NCI-H2029 treated with DMSO at 0.1 percent for 48 hours (cell line): Measurements from ENCODE around the gene SMYD3.

Experiments used
- DNase-seq: peaks from one replicate; lab custom pipeline; 2025; lab: John Stamatoyannopoulos, UW

SMYD3 gene

DNA sequence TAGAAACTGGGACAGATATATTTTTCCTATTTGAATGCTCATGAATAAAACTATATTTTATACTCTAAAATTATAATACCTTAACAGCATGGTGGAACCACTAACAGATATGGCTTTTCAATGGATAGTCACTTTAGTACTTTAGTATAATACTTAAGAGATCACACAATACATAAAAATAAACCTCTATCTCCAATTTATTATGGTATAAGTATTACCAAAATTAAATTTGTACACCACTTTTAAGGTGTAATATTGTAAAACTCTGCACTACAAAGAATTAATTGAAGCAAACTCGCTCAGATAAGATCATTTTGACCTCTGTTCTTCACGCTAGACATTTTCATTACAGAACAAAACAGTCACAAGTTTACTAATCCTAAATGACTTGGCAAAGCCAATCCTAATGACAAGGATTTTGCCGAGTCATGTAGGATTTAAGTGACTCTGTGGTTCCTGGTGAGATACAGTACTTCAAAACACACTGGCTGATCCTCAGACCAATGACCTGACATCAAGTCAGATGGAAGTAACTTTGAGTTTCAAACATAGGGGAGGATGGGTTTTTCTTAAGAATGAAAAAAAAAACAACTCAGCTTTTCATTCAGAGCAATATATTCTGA lies 200.6 kb downstream of the SMYD3 start:
- DNase-seq = no peak

DNA sequence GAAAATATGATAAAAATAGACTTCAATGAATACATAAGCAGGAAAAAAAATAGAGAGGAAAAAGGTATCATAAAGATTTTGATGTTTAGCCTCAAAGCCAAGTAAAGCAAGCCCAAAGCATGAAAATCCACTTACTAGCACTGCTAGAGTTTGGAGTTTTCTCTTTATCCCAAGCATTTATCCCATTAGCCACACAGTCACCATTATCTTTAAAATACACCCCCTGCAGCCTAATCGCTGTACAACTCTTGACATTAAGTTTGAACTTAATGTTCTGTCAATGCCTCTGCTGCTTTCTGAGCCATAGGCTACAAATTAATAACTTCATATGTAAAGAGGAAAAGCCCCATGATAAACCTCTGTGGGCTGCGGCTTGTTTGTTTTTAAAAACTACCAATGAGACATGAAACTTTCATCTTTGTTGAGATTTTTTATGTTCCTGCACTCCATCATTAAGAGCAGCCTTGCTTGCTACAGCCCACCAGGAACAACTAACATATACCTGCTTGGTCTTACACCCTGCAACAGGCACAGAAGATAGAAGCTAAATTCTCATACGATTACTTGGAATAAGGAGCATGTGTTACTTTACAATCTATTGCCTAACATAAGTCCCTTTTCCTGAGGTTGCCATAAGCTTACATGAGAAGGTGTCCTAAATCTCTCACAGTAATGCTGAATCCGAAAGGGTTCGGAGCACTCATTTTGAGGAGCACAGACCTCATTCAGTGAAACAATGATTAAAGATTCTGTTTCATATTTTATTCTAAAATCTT lies 202.4 kb downstream of the SMYD3 start:
- DNase-seq = no peak

DNA sequence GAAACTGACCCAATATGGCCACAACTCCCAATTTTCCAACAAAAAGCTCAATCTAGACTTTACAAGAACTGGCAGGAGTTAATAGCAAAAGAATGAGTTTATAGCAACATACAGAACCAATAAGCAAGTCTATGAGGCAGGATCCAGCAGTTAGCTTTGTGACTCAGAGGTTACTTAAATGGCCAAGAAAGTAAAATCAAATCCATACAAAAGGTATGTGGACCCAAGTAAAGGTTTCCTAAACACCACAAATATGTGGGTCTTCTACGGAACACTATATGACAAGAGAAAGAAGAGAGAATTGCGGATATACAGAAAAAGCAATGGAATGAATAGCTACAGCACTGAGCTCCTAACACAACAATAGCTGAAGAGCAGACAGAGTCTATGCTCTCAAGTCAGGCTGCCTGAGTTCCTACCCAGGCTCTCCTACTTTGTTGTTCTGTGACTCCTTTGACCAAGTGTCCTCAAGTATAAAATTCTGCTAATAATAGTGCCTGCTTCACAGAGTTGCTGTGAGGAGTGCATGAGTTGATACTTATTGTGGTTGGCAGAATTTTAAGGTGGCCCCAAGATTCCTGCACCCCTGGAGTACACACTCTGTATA lies 204.3 kb downstream of the SMYD3 start:
- no peak for DNase-seq

DNA sequence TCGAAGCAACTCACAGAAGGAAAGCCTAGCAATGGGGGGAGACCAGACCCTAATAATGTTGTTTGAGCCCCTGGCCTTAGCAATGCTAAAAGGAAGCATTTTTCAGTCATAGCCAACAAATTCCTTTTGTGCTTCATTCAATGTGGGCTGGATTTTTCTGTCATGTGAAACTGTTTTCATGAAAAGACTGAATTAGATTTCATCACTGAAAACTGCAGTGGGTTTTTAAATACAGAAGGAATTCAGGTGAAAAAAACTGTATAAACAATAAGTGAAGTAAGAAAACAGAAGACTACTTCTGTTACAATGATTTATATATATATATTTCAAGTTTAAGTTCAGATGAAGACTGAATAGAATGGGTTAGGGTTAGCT lies 204.8 kb downstream of the SMYD3 start:
- DNase-seq = no peak

DNA sequence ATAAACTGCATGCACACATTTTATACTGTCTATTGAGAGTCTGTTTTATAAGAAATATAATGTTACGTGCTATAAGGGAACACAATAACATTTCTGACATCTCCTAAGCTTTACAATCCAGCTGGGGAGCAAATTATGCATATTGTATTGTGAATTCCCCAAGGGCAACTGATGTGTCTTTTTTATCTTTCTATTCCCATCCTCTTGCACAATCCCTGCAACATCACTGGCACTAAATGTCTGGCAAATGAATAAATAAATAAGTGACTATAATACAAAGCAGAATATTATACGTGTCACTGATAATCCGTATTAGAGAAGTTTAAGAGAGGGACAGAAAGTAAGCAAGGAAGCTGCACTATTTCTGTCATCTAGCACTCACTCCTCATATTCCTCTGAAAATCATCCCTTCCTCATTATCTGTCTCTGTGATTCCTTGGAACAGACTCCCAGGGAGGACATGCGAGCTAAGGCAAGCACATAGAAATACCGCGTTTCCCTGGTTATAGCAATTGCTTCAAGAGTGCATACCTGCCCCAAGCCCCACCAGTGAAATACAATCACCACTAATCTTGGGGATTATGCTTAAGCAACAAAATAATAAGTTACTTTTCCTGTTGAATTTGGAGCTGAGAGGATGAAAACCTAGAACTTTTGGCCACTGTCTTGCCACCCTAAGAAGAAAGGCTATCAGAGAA lies 205.4 kb downstream of the SMYD3 start:
- DNase-seq = no peak

DNA sequence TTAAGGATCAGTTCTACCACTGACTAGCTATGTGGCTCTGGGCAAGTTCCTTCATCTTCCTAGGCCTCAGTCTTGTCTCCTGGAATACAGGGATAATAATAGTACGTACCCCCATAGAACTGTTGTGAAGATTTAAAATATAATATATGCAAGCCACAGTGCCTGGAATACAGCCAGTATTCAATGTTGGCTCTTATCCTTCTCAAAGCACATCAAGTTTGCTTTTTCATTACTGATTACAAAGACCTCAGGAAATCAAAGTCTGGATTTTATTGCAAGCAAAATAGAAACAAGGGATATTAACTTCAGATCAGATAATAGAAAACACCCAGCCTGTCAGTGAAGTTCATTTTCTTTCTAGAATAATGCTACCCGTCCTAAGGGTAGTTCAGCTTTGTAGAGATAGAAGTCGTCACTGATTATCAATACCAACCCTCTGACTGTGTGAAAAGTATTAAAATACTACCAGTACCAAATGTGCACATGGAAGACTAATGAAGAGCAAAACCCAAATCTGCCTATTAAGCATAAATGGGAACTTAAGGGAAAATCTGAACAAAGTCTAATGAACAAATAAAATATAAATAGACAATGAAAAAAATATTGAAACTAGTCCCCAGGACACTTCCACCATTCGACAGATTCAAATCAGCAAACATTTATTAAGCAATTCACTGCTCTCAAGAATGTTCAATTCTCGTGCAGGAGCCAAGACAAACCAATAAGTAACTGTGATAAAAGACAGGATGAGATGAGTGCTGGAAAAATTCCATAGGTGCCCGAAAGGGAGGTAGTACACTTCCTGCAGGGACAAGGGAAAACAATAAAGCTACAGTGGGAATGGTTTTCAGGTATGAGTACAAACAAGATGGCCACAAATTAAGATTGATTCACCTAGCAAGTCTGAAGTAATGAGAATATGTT lies 206.2 kb downstream of the SMYD3 start:
- peak; percentile 43 for DNase-seq

DNA sequence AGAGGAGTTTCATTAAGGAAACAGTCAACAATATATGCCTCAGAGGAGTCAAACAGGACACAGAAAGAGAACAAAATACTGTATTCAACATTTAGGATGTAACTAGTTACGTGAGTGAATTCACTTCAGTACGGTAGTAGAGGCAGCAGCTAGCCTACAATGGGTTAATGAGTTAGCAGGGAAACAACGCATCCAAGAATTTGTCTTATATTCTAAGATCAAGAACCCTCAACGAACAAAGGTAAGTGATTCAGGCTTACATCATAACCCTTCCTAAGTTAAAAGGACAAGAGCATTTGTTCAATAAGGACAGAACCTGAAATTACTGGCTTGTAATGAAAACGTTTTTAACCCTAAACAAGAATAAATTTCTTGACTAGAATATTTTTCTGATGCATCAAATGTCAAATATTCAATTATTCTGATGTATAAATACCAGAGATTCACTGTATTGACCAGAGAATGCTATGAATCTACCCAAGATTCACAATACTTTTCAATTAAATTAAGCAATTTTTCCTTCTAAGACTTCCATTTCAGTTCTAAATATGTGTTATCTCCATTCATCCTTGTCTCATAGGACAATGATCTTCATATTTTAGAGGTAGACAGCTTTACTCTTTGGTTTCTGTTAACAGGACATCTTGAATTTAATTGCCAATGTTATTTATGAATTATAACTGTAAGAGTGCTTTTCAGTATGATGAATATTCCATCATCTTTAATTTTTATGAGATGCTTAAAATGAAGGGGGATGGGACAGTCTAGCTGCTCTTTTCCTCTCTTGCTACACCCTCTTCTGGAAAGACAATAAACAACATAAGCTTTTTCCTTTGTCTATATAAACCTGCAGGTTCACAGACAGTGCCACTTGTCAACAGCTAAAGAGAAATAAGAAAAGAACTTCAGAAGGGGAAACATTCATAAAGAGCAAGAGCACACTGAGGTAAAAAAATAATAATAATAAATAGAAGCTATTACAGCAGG lies 209.5 kb downstream of the SMYD3 start:
- no peak for DNase-seq

DNA sequence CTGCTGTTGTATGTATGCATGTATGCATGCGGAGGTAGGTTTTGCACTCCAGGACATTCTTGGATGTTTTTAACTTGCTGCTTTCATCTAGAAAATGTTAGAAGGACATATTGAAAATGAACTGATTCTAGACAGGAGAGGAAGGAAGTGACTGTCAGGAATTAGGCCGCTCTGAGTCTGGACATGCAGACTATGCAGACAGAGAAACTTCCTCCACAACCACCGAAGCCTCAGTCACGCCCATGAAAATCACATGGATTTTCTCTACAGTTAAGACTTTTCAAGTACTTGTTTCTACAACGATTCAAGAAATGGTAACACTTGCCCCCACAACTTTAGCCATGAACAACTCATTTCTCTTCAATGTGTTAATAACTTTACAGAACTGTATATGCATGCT lies 211.1 kb downstream of the SMYD3 start:
- no peak for DNase-seq

DNA sequence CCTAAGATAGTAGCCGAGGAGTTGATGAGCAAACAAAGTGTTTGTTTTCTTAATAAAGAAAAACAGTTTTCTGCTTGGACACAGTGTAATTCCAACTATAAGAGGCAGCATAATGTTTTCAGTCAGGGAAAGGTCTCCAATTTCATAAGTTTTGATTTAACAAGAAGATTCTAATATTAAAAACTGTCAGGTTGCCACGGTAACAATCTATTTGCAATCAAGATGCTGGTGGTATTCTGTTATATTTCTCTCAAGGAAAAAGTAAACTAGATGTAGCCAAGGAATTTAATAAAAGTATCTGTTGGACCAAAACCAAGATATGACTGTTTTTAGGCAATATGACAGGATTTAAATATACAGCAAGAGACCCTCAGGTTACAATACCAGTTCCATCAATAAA lies 211.7 kb downstream of the SMYD3 start:
- DNase-seq = no peak

DNA sequence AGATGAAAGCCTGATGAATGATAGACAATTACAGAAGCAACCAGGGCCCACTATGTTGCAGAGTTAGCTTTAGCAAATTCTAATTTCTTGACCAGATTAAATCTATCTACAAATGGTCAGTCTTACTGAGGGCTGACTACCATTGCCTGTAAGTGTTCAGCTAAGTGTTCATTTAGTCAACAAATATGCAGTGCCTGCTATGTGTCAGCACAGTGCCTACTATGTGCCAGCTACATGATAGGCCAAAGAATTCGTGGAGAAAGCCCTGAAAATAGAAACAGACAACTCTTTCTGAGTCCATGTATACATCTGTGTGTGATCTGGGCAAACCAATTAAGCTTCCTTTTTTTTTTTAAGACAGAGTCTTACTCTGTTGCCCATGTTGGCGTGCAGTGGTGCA lies 212.8 kb downstream of the SMYD3 start:
- DNase-seq = no peak

DNA sequence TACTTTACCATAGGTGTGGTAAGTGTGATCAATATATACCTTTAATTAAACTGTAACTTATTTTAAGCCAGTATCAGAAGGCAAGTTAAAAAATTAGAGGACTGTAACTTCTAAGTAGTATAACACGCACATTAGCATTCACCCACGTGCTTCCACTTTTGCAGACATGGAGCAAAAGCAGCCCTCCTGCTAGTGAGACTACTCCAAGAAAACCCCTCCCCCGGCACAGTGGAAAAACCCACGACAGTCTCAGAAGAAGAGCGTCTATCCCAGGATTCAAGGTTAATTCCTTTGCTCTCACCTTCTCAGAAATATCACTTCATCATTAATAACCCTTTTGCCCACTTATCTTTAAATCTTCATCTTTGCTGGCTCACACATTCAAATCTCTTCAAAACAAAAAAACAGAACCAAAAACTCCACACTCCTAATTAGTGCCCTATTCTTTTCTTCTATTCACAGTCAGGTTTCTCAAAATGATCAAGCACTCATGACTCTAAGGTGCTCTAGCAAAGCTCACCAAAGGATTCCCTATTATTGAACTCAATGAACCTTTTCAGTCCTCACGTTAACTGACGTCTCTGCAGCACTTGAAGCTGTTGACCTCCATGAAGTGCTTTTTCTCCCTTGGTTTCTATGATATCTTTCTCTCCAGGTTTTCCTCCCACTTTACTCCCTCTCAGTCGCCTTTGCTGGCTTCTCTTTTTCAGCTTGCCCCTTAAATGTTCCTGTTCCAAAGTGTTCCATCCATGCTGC lies 213.5 kb downstream of the SMYD3 start:
- DNase-seq = peak; percentile 37

DNA sequence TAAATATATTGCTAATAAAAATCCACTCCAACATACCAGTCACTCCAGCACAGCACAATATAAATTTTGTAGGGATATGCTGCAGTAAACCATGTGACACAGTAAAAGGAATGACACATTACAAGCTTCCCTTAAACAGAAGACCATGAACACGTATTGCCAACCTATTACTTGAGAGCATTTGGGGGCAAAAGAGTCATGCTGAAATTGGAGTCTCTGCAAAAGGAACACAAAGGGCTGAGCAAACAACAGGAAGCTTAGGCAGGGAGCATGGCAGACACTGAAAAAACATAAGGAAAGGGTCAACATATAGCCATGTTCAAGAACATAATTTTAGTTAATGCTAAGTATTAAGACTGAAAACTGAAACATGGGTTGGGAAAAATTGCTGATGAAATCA lies 214.5 kb downstream of the SMYD3 start:
- DNase-seq = peak; percentile 16

DNA sequence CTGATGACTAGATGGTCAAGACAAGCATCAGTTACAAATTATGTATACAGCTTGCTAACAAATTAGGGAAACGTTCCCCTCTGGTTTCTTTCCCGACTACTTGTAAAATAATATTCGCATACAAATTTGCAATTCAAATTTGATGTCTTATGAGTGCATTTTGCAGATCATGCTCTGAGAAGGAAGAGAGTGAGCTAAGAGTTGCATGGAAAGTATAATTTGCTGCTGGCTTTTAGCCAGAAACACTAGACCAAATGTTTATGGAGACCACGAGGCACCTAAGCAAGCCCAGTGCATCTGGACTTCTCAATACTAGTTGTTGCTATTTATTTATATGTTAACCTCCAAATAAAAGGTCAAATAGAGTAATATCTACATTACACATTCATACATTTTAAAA lies 216.0 kb downstream of the SMYD3 start:
- DNase-seq = no peak

DNA sequence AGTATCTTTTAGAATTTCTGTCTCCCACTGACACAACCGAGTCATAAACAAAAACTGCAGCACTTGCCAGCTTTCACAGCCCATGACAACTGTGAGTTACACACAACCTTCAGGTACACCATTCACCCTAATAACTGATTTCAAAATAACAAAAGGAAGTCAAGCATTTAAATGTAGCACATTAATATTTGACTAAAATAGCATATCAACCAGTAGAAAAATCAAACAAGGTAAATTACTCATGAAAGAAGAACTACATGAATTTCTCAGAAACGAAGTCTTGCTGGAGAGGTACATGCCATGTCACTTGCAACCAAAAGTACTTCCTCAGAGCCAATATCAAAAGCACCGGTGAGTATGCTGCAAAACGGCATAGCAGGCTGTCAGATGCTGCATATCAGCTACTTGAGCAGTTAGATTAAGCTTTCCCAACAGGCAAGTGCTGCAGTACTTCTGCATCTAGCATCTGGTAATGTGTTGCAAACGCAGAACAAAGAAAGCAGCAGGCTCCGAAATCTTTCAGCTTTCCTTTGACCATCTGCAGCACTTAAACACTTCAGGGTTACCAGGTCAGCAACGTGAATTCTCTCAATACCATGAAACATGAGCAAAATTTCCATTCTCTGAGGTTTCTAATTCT lies 223.2 kb downstream of the SMYD3 start:
- DNase-seq = no peak

DNA sequence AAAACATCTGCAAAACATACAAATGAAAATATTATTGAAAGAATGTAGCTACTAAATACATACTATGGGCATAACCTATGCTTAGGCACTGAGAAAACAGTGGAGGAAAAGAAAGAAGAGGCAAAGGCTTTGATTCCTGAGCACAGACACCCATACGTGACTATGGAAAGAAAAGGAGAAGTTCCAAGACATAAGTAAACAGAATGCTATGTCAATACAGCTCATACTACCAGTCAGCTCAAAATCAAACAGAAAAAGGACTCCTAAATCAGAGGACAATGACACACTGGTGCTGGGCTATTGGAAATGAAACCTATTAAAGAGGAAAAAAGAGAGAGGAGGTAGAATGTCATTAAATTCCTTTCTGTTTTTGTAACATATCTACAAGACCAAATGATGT lies 225.4 kb downstream of the SMYD3 start:
- peak; percentile 45 for DNase-seq

DNA sequence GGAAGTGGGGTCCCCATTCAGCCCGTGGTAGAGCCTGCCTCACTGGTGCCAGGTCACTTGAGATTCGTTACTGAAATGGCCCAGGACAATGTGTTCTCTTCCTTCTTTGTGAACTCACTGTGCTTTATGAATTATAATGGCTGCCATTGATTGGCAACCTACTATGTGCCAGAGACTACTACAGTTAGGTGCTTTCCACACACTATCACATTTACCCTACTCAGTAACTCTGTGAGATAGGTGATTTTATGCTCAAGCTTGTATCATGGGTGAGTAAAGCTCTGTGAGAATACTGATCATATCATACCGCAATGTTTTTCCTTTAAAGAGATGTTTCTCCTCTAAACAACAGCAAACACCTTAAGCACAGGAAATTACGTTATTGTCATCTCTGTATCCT lies 225.9 kb downstream of the SMYD3 start:
- DNase-seq = no peak

DNA sequence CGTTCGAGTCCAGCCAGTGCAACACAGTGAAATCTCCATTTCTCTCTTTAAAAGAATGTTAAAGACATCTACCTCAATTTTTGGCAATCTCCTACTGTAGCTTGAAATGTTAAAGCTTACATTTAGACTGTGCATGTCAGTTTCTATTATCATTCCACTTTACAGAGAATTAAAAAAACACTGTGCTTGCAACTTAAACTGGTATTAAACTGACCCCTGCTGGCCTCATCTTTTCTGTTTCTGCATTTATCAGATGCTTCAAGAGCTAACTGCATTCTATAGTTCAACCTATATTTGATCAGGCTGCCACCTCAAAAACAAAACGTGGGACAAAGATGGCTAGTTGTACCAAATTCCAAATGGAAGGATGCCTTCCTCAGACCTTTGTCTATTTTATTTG lies 226.5 kb downstream of the SMYD3 start:
- no peak for DNase-seq

DNA sequence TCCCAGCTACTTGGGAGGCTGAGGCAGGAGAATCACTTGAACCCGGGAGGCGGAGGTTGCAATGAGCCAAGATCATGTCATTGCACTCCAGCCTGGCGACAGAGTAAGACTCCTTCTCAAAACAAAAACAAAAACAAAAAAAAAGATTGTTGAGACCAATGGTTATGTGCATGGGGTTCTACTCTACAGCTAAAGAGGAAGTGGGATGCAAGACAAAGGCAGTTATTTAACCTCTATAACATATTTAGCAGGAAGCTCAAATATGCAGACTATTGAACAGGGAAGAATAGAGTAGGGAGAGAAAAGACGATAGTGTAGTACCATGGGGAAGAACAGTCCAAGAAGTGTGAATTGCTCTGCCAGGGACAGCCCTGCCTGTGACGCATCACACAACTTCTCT lies 227.7 kb downstream of the SMYD3 start:
- no peak for DNase-seq

DNA sequence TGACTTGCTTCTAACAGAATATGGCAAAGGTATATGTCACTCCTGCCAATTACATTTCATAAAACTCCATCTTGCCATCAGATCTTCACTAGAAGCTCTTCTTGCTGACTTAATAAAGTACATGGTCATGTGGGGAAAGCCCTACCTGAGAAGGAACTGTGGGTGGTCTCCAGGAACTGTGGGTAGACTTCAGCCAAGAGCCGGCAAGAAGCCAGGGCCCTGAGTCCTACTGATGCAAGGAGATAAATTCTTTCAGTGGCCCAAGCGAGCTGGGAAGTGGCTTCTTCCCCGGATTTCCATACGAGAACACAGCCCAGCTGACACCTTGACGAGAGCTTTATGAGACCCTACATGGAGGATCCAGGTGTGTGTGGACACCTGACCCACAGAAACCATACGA lies 228.7 kb downstream of the SMYD3 start:
- no peak for DNase-seq
